WTC11 (cell line): ENCODE measurements around the gene ZNF526. TPM values are rescaled to one million over a fixed set of nuclear protein-coding genes. Genes with fewer than 3 reads are reported as not detected.

Experiments used
- ATAC-seq: fragments of 200-7000 bp; cut with Tn5 transposase; 2 replicates; pipeline ENCODE4 v1.10.0; 2021; ENCODE audit warnings: mild to moderate bottlenecking, moderate library complexity
- CTCF ChIA-PET: fragments of 300-600 bp; sonication (Branson Sonifier 250); formaldehyde crosslinking; loops from one replicate; lab custom pipeline; 2021; ENCODE audit warnings: antibody characterized with exemption; lab: Charles Lee
- POLR2A ChIA-PET: fragments of 350-600 bp; sonication (Branson Sonifier 250); formaldehyde crosslinking; loops from one replicate; lab custom pipeline; 2021; ENCODE audit warnings: antibody characterized with exemption; lab: Charles Lee
- DNase-seq: peaks from one replicate; pipeline ENCODE4 v3.0.0; 2021; ENCODE audit warnings: low spot score
- H3K27ac Mint-ChIP-seq: 2 replicates; pipeline ENCODE4 v1.8.0; 2021; ENCODE audit warnings: mixed read lengths
- H3K27me3 Mint-ChIP-seq: 2 replicates; pipeline ENCODE4 v1.8.0; 2021; ENCODE audit warnings: low read depth, mild to moderate bottlenecking, moderate library complexity, mixed read lengths
- H3K36me3 Mint-ChIP-seq: 2 replicates; pipeline ENCODE4 v1.8.0; 2021; ENCODE audit warnings: mixed read lengths
- H3K4me1 Mint-ChIP-seq: 2 replicates; pipeline ENCODE4 v1.8.0; 2022; ENCODE audit warnings: mixed read lengths
- H3K4me3 Mint-ChIP-seq: 2 replicates; pipeline ENCODE4 v1.8.0; 2021; ENCODE audit warnings: mild to moderate bottlenecking, moderate library complexity, mixed read lengths
- H3K9me3 Mint-ChIP-seq: 2 replicates; pipeline ENCODE4 v1.8.0; 2021; ENCODE audit warnings: mixed read lengths
- ATF3 ChIP-seq: sonication (generic); formaldehyde crosslinking; conservative IDR thresholded peaks from 2 replicates; pipeline ENCODE4 v1.8.1; 2022; ENCODE audit warnings: mild to moderate bottlenecking, missing genetic modification reagents
- CREM ChIP-seq: sonication (generic); formaldehyde crosslinking; IDR thresholded peaks from 2 replicates; pipeline ENCODE4 v1.8.1; 2022; ENCODE audit warnings: mild to moderate bottlenecking, missing genetic modification reagents, moderate library complexity
- EMX1 ChIP-seq: fragments of 250-450 bp; sonication (Bioruptor Pico); IDR thresholded peaks from 2 replicates; pipeline ENCODE4 v1.8.0; 2021; ENCODE audit warnings: mild to moderate bottlenecking
- FOXP1 ChIP-seq: sonication (generic); formaldehyde crosslinking; IDR thresholded peaks from 2 replicates; pipeline ENCODE4 v1.8.0; 2022; ENCODE audit warnings: missing genetic modification reagents, mild to moderate bottlenecking, moderate library complexity, borderline replicate concordance
- HMGA2 ChIP-seq: fragments of 250-450 bp; sonication (Bioruptor Pico); IDR thresholded peaks from 2 replicates; pipeline ENCODE4 v1.4.0; 2021; ENCODE audit warnings: mild to moderate bottlenecking, moderate library complexity
- IRF2 ChIP-seq: sonication (generic); formaldehyde crosslinking; IDR thresholded peaks from 2 replicates; pipeline ENCODE4 v1.8.0; 2022; ENCODE audit warnings: low read depth, missing genetic modification reagents, borderline replicate concordance
- JAZF1 ChIP-seq: fragments of 250-450 bp; sonication (Bioruptor Pico); IDR thresholded peaks from 2 replicates; pipeline ENCODE4 v1.9.0; 2021; ENCODE audit warnings: moderate library complexity, mild to moderate bottlenecking, inconsistent platforms
- RELA ChIP-seq: sonication (generic); formaldehyde crosslinking; IDR thresholded peaks from 2 replicates; pipeline ENCODE4 v1.8.1; 2022; ENCODE audit warnings: missing genetic modification reagents, mild to moderate bottlenecking, borderline replicate concordance
- SMAD3 ChIP-seq: sonication (generic); formaldehyde crosslinking; IDR thresholded peaks from 2 replicates; pipeline ENCODE4 v1.8.0; 2022; ENCODE audit warnings: missing genetic modification reagents, mild to moderate bottlenecking, borderline replicate concordance
- SMAD4 ChIP-seq: sonication (generic); formaldehyde crosslinking; IDR thresholded peaks from 2 replicates; pipeline ENCODE4 v1.8.0; 2022; ENCODE audit warnings: mild to moderate bottlenecking, missing genetic modification reagents
- STAT6 ChIP-seq: sonication (generic); formaldehyde crosslinking; conservative IDR thresholded peaks from 2 replicates; pipeline ENCODE4 v1.8.1; 2023; ENCODE audit warnings: mild to moderate bottlenecking, low read depth, missing genetic modification reagents, moderate library complexity
- TEAD1 ChIP-seq: sonication (generic); formaldehyde crosslinking; IDR thresholded peaks from 2 replicates; pipeline ENCODE4 v1.8.0; 2022; ENCODE audit warnings: mild to moderate bottlenecking, missing genetic modification reagents
- ZBTB43 ChIP-seq: sonication (generic); formaldehyde crosslinking; IDR thresholded peaks from 2 replicates; pipeline ENCODE4 v1.8.1; 2023; ENCODE audit warnings: mild to moderate bottlenecking, missing genetic modification reagents
- ZNF121 ChIP-seq: sonication (generic); formaldehyde crosslinking; IDR thresholded peaks from 2 replicates; pipeline ENCODE4 v1.8.0; 2023; ENCODE audit warnings: missing genetic modification reagents
- ZNF232 ChIP-seq: sonication (generic); formaldehyde crosslinking; IDR thresholded peaks from 2 replicates; pipeline ENCODE4 v1.8.0; 2022; ENCODE audit warnings: mild to moderate bottlenecking, missing genetic modification reagents
- ZNF317 ChIP-seq: sonication (generic); formaldehyde crosslinking; IDR thresholded peaks from 2 replicates; pipeline ENCODE4 v1.8.1; 2023; ENCODE audit warnings: low read depth, mild to moderate bottlenecking, moderate library complexity, missing genetic modification reagents, borderline replicate concordance
- total RNA-seq: library from RNA; stranded (reverse); gene quantifications from 3 replicates; pipeline ENCODE4 v1.2.3, GENCODE V29; 2021
- TF ChIP-seq, protein P1 (sequence below): sonication (generic); formaldehyde crosslinking; IDR thresholded peaks from 2 replicates; pipeline ENCODE4 v1.8.1; 2023; ENCODE audit warnings: mild to moderate bottlenecking, missing genetic modification reagents, moderate library complexity
- TF ChIP-seq, protein P2 (sequence below): sonication (generic); formaldehyde crosslinking; IDR thresholded peaks from 2 replicates; pipeline ENCODE4 v1.8.0; 2022; ENCODE audit warnings: missing genetic modification reagents

Gene ZNF526
- total RNA-seq, 1 experiment from 2014 or later = 18.3 TPM

DNA sequence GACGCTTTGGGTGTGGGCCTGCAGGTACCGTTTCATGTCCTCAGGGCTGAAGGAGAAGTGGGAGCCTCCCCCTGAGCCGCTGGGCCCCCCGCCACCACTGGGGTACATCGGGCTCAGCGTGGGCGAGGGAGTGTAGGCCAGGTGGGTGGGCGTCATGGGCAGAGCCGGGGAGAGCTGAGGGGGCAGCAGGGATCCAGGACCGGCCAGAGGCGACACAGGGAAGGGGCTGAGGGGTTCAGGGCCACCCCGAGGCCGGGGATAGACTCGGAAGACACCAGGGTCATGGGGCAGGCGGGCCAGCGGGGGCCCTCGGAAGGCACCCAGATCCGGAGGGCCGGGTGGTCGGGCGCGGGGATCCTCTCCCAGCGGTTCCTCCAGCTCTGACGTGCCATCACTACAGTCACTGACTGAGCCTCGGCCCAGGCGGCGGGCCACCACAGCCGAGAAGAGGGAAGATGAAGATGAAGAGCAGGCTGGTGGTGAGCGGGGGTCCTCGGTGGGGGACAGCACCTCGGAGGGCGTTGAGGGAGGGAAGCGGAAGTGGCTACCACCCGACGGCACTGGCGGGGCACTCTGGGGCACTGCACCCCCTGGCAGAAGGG is 29.1 kb downstream of the ZNF526 start:
- ChIA-PET CTCF (interaction anchor here (1.0 to 7.8 kb wide), 3 partner anchors 30 to 46 kb away, joined by 3 to 239 read pairs (median 26); no protein-coding TSS in a partner anchor), POLR2A (interaction anchor here (1.1 kb wide), 1 partner anchor 30 kb away, joined by 3 read pairs; no protein-coding TSS in a partner anchor)
- no peaks in the 10 kb centered on the region for H3K36me3 Mint-ChIP-seq
- DNase-seq (no peak), ATAC-seq (no peak)
- H3K27me3 Mint-ChIP-seq = no peaks in the 10 kb centered on the region
- no peaks in the 10 kb centered on the region for H3K9me3 Mint-ChIP-seq
- TF ChIP-seq ZNF317 (CRISPR knock-in tag) = no peak
- TF ChIP-seq RELA (CRISPR knock-in tag) = no peak
- TF ChIP-seq, protein P1, sequence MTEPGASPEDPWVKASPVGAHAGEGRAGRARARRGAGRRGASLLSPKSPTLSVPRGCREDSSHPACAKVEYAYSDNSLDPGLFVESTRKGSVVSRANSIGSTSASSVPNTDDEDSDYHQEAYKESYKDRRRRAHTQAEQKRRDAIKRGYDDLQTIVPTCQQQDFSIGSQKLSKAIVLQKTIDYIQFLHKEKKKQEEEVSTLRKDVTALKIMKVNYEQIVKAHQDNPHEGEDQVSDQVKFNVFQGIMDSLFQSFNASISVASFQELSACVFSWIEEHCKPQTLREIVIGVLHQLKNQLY (CRISPR knock-in tag) = no peak
- TF ChIP-seq, protein P2, sequence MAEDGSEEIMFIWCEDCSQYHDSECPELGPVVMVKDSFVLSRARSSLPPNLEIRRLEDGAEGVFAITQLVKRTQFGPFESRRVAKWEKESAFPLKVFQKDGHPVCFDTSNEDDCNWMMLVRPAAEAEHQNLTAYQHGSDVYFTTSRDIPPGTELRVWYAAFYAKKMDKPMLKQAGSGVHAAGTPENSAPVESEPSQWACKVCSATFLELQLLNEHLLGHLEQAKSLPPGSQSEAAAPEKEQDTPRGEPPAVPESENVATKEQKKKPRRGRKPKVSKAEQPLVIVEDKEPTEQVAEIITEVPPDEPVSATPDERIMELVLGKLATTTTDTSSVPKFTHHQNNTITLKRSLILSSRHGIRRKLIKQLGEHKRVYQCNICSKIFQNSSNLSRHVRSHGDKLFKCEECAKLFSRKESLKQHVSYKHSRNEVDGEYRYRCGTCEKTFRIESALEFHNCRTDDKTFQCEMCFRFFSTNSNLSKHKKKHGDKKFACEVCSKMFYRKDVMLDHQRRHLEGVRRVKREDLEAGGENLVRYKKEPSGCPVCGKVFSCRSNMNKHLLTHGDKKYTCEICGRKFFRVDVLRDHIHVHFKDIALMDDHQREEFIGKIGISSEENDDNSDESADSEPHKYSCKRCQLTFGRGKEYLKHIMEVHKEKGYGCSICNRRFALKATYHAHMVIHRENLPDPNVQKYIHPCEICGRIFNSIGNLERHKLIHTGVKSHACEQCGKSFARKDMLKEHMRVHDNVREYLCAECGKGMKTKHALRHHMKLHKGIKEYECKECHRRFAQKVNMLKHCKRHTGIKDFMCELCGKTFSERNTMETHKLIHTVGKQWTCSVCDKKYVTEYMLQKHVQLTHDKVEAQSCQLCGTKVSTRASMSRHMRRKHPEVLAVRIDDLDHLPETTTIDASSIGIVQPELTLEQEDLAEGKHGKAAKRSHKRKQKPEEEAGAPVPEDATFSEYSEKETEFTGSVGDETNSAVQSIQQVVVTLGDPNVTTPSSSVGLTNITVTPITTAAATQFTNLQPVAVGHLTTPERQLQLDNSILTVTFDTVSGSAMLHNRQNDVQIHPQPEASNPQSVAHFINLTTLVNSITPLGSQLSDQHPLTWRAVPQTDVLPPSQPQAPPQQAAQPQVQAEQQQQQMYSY = no peak
- no peak for TF ChIP-seq ZNF121 (CRISPR knock-in tag)
- TF ChIP-seq SMAD3 (CRISPR knock-in tag) = no peak
- TF ChIP-seq SMAD4 (CRISPR knock-in tag) = no peak
- TF ChIP-seq JAZF1 (CRISPR knock-in tag) = no peak
- no peak for TF ChIP-seq HMGA2 (CRISPR knock-in tag)
- no peak for TF ChIP-seq IRF2 (CRISPR knock-in tag)
- no peak for TF ChIP-seq TEAD1 (CRISPR knock-in tag)
- TF ChIP-seq EMX1 (CRISPR knock-in tag) = no peak
- TF ChIP-seq ZNF232 (CRISPR knock-in tag) = no peak
- TF ChIP-seq ZBTB43 = no peak
- TF ChIP-seq FOXP1 (CRISPR knock-in tag) = no peak
- TF ChIP-seq ATF3 (CRISPR knock-in tag) = no peak
- no peak for TF ChIP-seq STAT6 (CRISPR knock-in tag)
- TF ChIP-seq CREM (CRISPR knock-in tag) = no peak
- peaks cover 47% of the 10 kb centered on the region for H3K4me1 Mint-ChIP-seq
- H3K27ac Mint-ChIP-seq = no peak overlapping the region
- H3K4me3 Mint-ChIP-seq = no peak overlapping the region
